Gastrocnemius medialis (tissue), 4 donors: ENCODE measurements around the gene DENND1A. TPM values are rescaled to one million over a fixed set of nuclear protein-coding genes. Genes with fewer than 3 reads are reported as not detected.
A peak's percentile ranks its signal among the peaks of the same experiment; 100 is the strongest.

Experiments
- ATAC-seq, 2 donors: fragments of 150-250 bp; one replicate each; pipeline ENCODE4 v1.9.1; 2016
- DNase-seq, 2 donors: peaks; one replicate each; pipeline ENCODE4 v3.0.0-alpha.2; 2019
- H3K27ac ChIP-seq, 4 donors: fragments of 200-600 bp; sonication (generic); 1 replicate in 1 of 4; 2 replicates in 3 of 4; pipeline ENCODE4 v1.5.1; 2016 to 2018; ENCODE audit warnings: mild to moderate bottlenecking in 2 of 4, moderate library complexity in 1 of 4
- H3K27me3 ChIP-seq, 3 donors: fragments of 200-600 bp; sonication (generic) in 2 of 3; 1 replicate in 1 of 3; 2 replicates in 2 of 3; pipeline versions ENCODE4 v1.5.1 to v1.6.0; 2016 to 2019; ENCODE audit warnings: mild to moderate bottlenecking in 1 of 3, moderate library complexity in 1 of 3
- H3K36me3 ChIP-seq, 2 donors: fragments of 200-600 bp; sonication (generic) in 1 of 2; one replicate each; pipeline ENCODE4 v1.5.1; 2017 to 2018
- H3K4me1 ChIP-seq, 2 donors: fragments of 200-600 bp; sonication (generic) in 1 of 2; one replicate each; pipeline ENCODE4 v1.5.1; 2016 to 2017; ENCODE audit warnings: mild to moderate bottlenecking in 2 of 2
- H3K4me3 ChIP-seq, 4 donors: fragments of 200-600 bp; sonication (generic) in 3 of 4; 1 replicate in 1 of 4; 2 replicates in 3 of 4; pipeline ENCODE4 v1.5.1; 2016 to 2019; ENCODE audit warnings: mild to moderate bottlenecking in 2 of 4
- H3K9me3 ChIP-seq, 3 donors: fragments of 200-600 bp; sonication (generic) in 2 of 3; 1 replicate in 1 of 3; 2 replicates in 2 of 3; pipeline ENCODE4 v1.5.1; 2016 to 2019
- CTCF ChIP-seq, 5 experiments: fragments of 450-650 bp in 3 of 5; fragments of 200-600 bp in 2 of 5; sonication (generic) in 2 of 5; IDR thresholded peaks in 4 of 5; conservative IDR thresholded peaks in 1 of 5; 1 replicate in 4 of 5; 2 replicates in 1 of 5; pipeline ENCODE4 v1.5.1; 2016 to 2019; ENCODE audit warnings: antibody characterized with exemption in 5 of 5, mild to moderate bottlenecking in 3 of 5, moderate library complexity in 3 of 5
- POLR2A ChIP-seq, 2 donors: fragments of 450-650 bp; IDR thresholded peaks; one replicate each; pipeline ENCODE4 v1.6.1; 2017; ENCODE audit warnings: antibody characterized with exemption in 2 of 2, mild to moderate bottlenecking in 2 of 2, moderate library complexity in 2 of 2
- in situ Hi-C, 4 donors: fragments of 200-750 bp; cut with MboI; loops; one replicate each; pipeline versions ENCODE4 v1.15.0 to v1.8.0; 2017; ENCODE audit warnings: low sequenced_read_pairs in 4 of 4
- intact Hi-C: fragments of 100-400 bp; cut with DNase I; formaldehyde crosslinking; loops from one replicate; pipeline ENCODE4 v1.15.1; 2023; ENCODE audit warnings: low total_unique reads
- total RNA-seq, 4 donors: library from RNA; depleted of rRNA; stranded (reverse); fragments of >200 nt; gene quantifications; one replicate each; pipeline versions ENCODE4 v1.1.0 to v1.2.3, GENCODE V29; 2016

DENND1A gene
- total RNA-seq, 4 donors from 2014 or later = 14.1 to 24.6 (median 16.4) TPM

- in situ Hi-C loops = no loop called here
- Histone ChIP-seq H3K9me3 (no peaks in the 10 kb centered on the region), H3K4me1 (peaks cover 0 to 5% of the 10 kb centered on the region in 2 donors), H3K27ac (no peak overlapping the region), H3K4me3 (no peak overlapping the region), H3K27me3 (no peaks in the 10 kb centered on the region), H3K36me3 (no peaks in the 10 kb centered on the region)
- TF ChIP-seq POLR2A (IDR thresholded peaks at IDR 0.05) (no peak), CTCF (IDR thresholded peaks at IDR 0.05 in 4 of 5, conservative IDR thresholded peaks at IDR 0.05 in 1 of 5) (no peak)
- DNase-seq (no peak), ATAC-seq (no peak)
- intact Hi-C loops = no loop called here
Measured at GRCh38 chr9:123642291-123643278, 287.3 kb downstream of the DENND1A start.

- Histone ChIP-seq H3K36me3 (no peaks in the 10 kb centered on the region), H3K27me3 (no peaks in the 10 kb centered on the region), H3K27ac (no peak overlapping the region), H3K4me3 (no peak overlapping the region), H3K9me3 (no peaks in the 10 kb centered on the region), H3K4me1 (peaks cover 0 to 5% of the 10 kb centered on the region in 2 donors)
- intact Hi-C loops (no loop called here), in situ Hi-C loops (no loop called here)
- ATAC-seq (no peak), DNase-seq (no peak)
- TF ChIP-seq CTCF (IDR thresholded peaks at IDR 0.05 in 4 of 5, conservative IDR thresholded peaks at IDR 0.05 in 1 of 5) = no peak
- TF ChIP-seq POLR2A (IDR thresholded peaks at IDR 0.05) = no peak
Measured at GRCh38 chr9:123640792-123641222, 289.1 kb downstream of the DENND1A start.

GRCh38 chr9:123639743-123640142, 290.2 kb downstream of the DENND1A start:
- Histone ChIP-seq H3K27me3 (no peaks in the 10 kb centered on the region), H3K4me3 (no peak overlapping the region), H3K4me1 (peaks cover 0 to 5% of the 10 kb centered on the region in 2 donors), H3K9me3 (no peaks in the 10 kb centered on the region), H3K27ac (no peak overlapping the region), H3K36me3 (no peaks in the 10 kb centered on the region)
- ATAC-seq = no peak
- intact Hi-C loops (no loop called here), in situ Hi-C loops (no loop called here)
- TF ChIP-seq POLR2A (IDR thresholded peaks at IDR 0.05) (no peak), CTCF (IDR thresholded peaks at IDR 0.05 in 4 of 5, conservative IDR thresholded peaks at IDR 0.05 in 1 of 5) (no peak)
- DNase-seq = no peak

GRCh38 chr9:123637945-123638634, 291.8 kb downstream of the DENND1A start:
- no peaks in the 10 kb centered on the region for H3K9me3 ChIP-seq
- intact Hi-C loops = no loop called here
- peaks cover 0 to 5% of the 10 kb centered on the region in 2 donors for H3K4me1 ChIP-seq
- no peak for DNase-seq
- H3K27me3 ChIP-seq = no peaks in the 10 kb centered on the region
- in situ Hi-C loops = no loop called here
- no peak for TF ChIP-seq CTCF (IDR thresholded peaks at IDR 0.05 in 4 of 5, conservative IDR thresholded peaks at IDR 0.05 in 1 of 5)
- no peak overlapping the region for H3K27ac ChIP-seq
- H3K36me3 ChIP-seq = no peaks in the 10 kb centered on the region
- peak overlapping the region in 2 of 4 donors; percentile 18 to 26 for H3K4me3 ChIP-seq
- no peak for ATAC-seq
